Inferior parietal cortex (tissue), 1 donor: ENCODE results near the gene RHOXF2.

Experiments
- DNase-seq: peaks from one replicate; pipeline ENCODE4 v3.0.0-alpha.2; 2016; ENCODE audit errors: extremely low spot score

The RHOXF2 gene

DNA sequence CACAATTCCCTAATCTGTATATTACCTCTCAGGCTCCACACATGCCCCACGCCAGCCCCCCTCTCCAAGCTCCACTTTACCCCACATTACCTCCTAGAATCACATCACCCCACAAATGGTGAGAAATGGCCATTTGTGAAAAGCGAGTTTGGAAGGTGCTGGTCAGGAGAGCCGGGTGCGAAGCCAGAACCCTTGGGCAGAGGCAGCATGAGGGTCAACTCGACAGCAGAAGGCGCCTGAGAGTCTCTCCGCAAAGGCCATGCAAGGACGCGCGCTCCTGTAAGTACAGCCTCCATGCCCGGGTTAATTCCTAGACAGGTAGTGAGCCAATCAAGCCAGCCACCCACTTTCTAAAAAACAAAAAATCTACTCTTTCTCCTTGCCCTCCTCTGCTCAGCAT lies 42.4 kb downstream of the RHOXF2 start:
- DNase-seq: no peak

DNA sequence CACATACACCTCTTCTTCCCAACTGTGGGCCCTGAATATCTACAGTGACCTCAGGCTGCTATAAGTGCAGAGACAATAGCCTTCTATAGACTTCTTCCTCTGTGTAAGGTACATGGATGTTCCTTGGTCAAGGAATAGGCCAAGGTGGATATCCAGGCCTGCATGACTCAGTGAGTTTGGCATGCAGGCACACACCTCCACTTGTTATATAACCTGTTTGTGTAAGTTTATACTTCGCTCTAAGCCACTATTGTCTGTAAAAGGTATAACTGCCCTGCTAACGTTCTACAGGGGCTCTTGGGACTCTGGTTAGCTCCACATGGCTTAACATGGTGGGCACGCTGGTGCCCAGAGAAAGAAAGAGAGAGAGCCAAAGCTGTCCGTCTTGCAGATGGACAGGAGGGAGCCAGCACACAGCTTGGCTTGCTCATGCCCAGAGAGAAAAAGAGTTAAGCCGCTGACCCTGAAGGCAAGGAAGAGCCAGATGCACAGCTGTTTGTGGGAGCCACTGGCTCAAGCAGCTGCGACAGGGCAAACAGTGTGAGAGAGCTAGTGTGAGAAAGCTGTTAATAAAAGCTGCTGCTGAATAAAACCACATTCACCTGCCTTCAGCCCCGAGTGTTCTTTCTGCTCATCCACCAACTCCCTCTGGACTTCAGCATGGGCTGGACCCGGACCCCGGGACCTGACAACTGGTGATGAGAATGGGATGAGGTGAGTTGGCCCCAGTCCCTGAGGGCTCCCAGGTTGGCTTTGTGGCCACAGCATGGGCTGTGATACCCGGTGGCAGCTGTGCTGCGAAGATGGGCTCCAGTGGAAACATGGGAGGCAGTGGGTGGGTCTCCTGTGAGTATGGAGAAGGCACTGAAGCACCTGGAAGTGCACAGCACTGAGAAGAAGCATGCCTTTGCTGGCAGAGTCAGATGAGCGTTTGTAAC lies 47.7 kb downstream of the RHOXF2 start:
- no peak for DNase-seq

DNA sequence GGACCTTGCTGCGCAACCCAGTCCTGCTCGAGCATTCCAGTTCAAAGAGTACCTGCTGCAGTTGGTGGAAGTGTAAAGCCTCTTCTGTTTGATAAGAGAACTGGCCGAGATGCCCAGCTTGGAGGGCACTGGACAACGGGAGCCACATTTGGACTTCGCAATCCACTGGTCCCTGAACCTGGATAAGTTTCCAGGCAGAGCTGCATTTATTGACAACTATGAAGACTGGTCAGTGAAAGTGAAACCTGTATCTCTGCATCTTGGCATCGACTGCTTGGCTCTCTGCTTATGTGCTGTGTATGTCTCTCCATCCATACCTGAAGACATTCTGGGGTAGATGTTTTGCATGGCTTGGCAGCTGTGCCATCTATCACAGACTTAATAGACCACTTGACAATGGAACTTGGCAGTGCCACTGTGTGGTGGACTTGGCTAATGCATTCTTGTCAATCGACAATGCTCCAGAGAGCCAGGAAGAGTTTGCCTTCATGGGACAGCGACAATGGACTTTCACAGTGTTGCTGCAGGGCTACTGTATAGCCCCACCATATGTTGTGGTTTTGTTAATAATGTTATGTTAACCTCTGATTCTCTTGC lies 48.7 kb downstream of the RHOXF2 start:
- DNase-seq: peak; percentile 4

DNA sequence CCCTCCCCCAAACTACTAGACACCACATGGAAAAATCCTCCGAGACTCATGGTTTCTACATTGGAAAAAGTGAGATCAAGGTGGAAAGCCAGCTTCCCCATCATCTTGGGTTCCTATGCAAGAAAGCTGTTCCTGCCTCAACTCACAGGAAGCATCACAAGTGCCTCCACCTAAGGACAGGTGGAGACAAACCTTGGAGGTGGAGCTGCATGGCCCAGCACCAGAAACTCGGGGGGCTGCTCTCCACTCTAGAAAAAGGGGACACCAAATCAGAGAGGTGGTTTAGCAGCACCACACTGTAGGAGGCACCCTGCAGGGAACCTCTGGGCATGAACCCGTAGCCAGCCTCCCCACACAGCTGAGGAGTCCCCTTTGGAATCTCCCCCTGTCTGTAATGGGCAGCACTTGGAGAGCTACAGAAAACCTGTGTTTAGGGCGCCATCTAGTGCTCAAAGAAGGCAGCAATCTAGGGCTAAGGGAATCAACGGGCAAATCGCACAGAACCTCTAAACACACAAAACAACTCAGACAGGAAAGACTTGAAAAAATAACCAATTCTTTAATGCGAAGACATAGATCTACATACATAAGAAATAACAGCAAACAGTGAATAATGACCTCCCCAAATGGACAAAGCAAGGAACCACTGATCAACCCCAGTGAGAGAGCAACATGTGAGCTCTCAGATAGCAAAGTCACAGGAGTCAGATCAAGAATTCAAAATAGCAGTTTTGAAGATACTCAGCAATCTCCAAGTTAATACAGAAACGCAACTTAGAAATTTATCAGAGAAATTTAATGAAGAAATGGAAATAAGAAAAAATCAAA lies 55.2 kb downstream of the RHOXF2 start:
- DNase-seq: peak; percentile 65
